ENCODE results near the gene ARSB. TPM values are rescaled to one million over a fixed set of nuclear protein-coding genes. Genes with fewer than 3 reads are reported as not detected.

Gene ARSB
- 100 to 1,000 TPM in 1 of 4 donors, 10 to 100 TPM in 3; 23.0 to 109 (median 52.6) TPM for total RNA-seq

DNA sequence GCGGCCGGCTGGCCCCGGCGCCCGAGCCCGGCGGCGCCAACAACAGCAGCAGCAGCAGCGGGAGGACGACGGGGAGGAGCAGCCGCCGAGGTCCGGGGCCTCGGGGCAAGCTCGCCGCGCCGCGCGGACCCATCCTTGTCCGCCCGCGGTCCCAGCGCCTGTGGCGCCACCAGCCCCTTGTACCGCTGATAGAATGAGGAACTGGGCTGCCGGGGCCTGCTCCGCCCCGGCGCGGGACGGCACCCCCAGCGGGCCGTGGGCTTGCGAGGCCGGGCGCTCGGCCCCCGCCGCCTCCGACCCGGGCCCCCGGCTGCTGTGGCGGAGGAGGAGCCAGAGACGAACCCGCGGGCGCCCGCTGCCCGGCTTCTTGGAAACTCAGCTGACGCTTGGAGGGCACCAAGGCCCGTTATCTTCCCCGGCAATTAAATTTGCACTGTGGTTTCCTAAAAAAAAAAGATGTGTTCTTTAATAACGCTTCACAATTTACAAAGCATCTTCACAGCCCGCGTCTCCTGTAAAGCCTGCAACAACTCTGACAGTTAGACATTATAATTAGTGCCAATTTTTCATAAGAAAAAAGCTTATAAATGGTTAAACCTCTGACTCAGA, at the start of gene ARSB:
ARSB (minus strand) TSS at position 195 of the 609 bp plus-strand sequence; CDS start at position 133, 62 bp downstream.
- 0% methylated on average over 3 of the region's 57 CpGs; no CpG with 5 or more reads in 1 of the 2 donors for WGBS, 2 donors (ENCODE audit: low coverage in 1 of 2)
- H3K4me1 ChIP-seq: peaks cover 3 to 50% (median 8%) of the 10 kb centered on the region in 3 donors
- H3K9me3 ChIP-seq: no peaks in the 10 kb centered on the region
- peak within 1 kb of the TSS; percentile 60 to 97 for H3K4me3 ChIP-seq
- no peaks in the 10 kb centered on the region for H3K27me3 ChIP-seq
- TF ChIP-seq EP300 (IDR thresholded peaks at IDR 0.05): no peak
- TF ChIP-seq POLR2A (IDR thresholded peaks at IDR 0.05): peak; percentile 59 to 63
- no peak for TF ChIP-seq POLR2AphosphoS5 (IDR thresholded peaks at IDR 0.05)
- TF ChIP-seq CTCF (IDR thresholded peaks at IDR 0.05): peak in 2 of 4 experiments; percentile 3 to 14
- no peaks in the 10 kb centered on the region for H3K36me3 ChIP-seq
- H3K27ac ChIP-seq: peak within 1 kb of the TSS; percentile 84 to 100 (median 98)
- ATAC-seq: peak; percentile 53

- WGBS, 2 donors (ENCODE audit: low coverage in 1 of 2): 87 to 88% methylated on average over 2 to 5 of the region's 5 CpGs
- TF ChIP-seq POLR2A (IDR thresholded peaks at IDR 0.05) (no peak), CTCF (IDR thresholded peaks at IDR 0.05) (no peak), POLR2AphosphoS5 (IDR thresholded peaks at IDR 0.05) (no peak), EP300 (IDR thresholded peaks at IDR 0.05) (no peak)
- H3K9me3 ChIP-seq: peaks cover 0 to 6% (median 0%) of the 10 kb centered on the region in 3 donors
- H3K4me1 ChIP-seq: no peaks in the 10 kb centered on the region
- H3K27ac ChIP-seq: no peak overlapping the region
- ATAC-seq: no peak
- no peaks in the 10 kb centered on the region for H3K27me3 ChIP-seq
- no peak overlapping the region for H3K4me3 ChIP-seq
- H3K36me3 ChIP-seq: no peaks in the 10 kb centered on the region
These were observed 47.7 kb upstream of the ARSB start for GRCh38 chr5:79032782-79033181.

- ATAC-seq: no peak
- WGBS, 2 donors (ENCODE audit: low coverage in 1 of 2): 80 to 95% methylated on average over 6 of the region's 10 CpGs
- H3K9me3 ChIP-seq: peaks cover 0 to 6% (median 0%) of the 10 kb centered on the region in 3 donors
These were observed 47.1 kb upstream of the ARSB start for GRCh38 chr5:79032031-79032695.

DNA sequence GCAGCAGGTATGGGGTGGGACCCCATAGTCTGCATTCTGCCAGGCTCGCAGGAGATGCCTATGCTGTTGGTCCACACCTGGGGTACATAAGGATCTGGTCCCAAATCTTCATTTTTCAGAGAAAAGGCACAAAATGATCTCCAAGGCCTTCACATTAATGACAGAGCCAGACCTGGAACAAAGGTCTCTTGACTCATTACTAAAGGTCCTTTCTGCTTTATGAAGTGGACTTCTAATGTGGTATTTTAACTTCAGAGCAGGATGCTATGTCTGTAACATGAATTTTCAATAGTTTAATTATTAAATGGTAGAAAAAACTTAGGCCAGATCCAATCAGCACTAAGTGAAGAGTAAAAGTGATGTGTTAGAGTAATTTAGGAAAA, 46.4 kb upstream of the ARSB start:
- 100% methylated on average over 1 of the region's 1 CpG for WGBS, 2 donors (ENCODE audit: low coverage in 1 of 2)
- ATAC-seq: no peak
- Histone ChIP-seq H3K36me3 (no peaks in the 10 kb centered on the region), H3K4me3 (no peak overlapping the region), H3K27ac (no peak overlapping the region), H3K4me1 (no peaks in the 10 kb centered on the region), H3K9me3 (no peaks in the 10 kb centered on the region), H3K27me3 (no peaks in the 10 kb centered on the region)
- TF ChIP-seq POLR2AphosphoS5 (IDR thresholded peaks at IDR 0.05): no peak
- TF ChIP-seq POLR2A (IDR thresholded peaks at IDR 0.05): no peak
- TF ChIP-seq CTCF (IDR thresholded peaks at IDR 0.05): no peak
- TF ChIP-seq EP300 (IDR thresholded peaks at IDR 0.05): no peak

More at GRCh38 chr5:79032031-79032695, 47.1 kb upstream of the ARSB start:
- no peaks in the 10 kb centered on the region for H3K36me3 ChIP-seq
- no peaks in the 10 kb centered on the region for H3K4me1 ChIP-seq
- no peak overlapping the region for H3K27ac ChIP-seq
- TF ChIP-seq POLR2A (IDR thresholded peaks at IDR 0.05): no peak
- no peak for TF ChIP-seq CTCF (IDR thresholded peaks at IDR 0.05)
- TF ChIP-seq POLR2AphosphoS5 (IDR thresholded peaks at IDR 0.05): no peak
- TF ChIP-seq EP300 (IDR thresholded peaks at IDR 0.05): no peak
- no peak overlapping the region for H3K4me3 ChIP-seq
- H3K27me3 ChIP-seq: no peaks in the 10 kb centered on the region

All from gastroesophageal sphincter (tissue), 4 donors.